CD4-positive, alpha-beta T cell treated with Interleukin-17A for 1 hour (primary cell): Measurements from ENCODE around the gene SLC39A6.
"Not testable (repeated sequence)": the region's sequence is repeated elsewhere in the genome, so short reads cannot be mapped to it uniquely, and the experiment has no call there.

Experiments used
- DNase-seq: peaks from one replicate; pipeline ENCODE4 v3.0.0-alpha.2; 2020

The SLC39A6 gene, protein sequence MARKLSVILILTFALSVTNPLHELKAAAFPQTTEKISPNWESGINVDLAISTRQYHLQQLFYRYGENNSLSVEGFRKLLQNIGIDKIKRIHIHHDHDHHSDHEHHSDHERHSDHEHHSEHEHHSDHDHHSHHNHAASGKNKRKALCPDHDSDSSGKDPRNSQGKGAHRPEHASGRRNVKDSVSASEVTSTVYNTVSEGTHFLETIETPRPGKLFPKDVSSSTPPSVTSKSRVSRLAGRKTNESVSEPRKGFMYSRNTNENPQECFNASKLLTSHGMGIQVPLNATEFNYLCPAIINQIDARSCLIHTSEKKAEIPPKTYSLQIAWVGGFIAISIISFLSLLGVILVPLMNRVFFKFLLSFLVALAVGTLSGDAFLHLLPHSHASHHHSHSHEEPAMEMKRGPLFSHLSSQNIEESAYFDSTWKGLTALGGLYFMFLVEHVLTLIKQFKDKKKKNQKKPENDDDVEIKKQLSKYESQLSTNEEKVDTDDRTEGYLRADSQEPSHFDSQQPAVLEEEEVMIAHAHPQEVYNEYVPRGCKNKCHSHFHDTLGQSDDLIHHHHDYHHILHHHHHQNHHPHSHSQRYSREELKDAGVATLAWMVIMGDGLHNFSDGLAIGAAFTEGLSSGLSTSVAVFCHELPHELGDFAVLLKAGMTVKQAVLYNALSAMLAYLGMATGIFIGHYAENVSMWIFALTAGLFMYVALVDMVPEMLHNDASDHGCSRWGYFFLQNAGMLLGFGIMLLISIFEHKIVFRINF

DNA sequence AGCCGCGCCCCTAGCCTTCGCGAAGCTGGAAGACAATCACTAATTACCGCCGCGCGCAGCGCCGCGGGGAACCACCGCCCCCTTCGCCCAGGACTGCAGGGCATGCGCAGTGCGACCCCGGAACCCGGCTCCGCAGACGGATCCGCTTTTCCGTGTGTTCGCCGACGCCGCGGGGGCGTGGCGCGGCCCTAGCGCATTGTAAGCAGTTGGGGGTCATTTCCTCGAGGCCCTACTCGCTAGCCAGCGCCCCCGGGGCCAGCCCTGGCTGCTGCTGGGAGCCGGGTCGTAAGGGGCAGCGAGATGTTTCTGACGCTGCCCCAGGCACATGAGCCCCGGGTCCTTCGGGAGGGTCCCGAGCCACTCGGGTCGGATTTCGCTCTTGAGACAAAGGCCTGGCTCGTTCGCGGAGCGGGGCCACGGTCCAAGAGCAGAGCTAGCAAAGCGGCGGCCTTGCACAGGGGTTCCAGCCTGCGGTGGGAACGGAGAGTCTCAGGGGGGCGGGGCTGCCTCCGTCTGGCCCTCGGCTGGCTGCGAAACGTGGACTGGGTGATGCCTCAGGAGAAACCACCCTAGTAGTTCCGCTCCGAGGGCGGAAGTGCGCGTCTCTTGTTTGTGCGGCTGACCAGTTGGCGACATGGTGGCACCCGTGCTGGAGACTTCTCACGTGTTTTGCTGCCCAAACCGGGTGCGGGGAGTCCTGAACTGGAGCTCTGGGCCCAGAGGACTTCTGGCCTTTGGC lies at the start of gene SLC39A6, which contains the start of gene ELP2:
SLC39A6 (minus strand) TSS at position 41 of the 739 bp plus-strand sequence. CDS start 2,333 bp downstream, outside the sequence.
ELP2 (plus strand) TSS at position 600 of the 739 bp plus-strand sequence; CDS start at position 635, 35 bp downstream.
- DNase-seq: peak; percentile 95

DNA sequence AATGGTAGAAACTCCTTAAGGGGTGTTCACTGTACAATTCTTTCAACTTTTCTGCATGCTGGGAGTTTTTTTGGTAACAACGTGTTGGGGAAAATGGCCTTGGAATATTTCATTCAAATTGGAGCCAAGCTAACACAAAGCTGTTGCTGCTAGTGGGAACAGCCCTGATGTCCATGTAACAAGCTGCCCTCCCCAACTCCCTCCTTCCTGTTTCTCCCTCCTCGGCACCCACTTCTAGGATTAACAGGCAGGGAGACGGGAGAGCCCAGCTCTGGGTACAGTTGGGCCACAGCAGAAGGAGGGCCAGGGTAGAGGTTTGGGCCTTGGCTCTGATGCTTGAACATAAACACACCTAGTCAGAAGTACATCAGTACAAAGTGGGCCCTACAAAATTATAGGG lies 48.8 kb upstream of the SLC39A6 start:
- DNase-seq: no peak

DNA sequence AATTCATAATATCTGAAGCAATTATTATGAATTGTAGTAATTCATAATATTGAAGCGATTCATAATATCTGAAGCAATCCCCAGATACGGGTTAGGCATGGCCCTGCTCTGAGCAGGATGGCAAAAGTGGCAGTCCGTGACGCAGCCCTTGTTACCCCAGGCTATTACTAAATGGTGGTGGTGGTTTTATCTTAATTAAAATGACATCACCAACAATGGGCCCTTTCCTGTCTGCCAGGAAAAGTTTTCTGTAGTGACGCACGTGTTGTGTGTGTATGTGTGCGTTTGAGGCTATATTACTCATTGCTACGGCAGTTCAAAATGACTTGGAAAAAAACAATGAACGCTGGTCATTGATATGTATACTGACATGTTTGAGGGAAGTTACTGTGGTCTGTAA lies 47.6 kb upstream of the SLC39A6 start:
- DNase-seq: no peak

DNA sequence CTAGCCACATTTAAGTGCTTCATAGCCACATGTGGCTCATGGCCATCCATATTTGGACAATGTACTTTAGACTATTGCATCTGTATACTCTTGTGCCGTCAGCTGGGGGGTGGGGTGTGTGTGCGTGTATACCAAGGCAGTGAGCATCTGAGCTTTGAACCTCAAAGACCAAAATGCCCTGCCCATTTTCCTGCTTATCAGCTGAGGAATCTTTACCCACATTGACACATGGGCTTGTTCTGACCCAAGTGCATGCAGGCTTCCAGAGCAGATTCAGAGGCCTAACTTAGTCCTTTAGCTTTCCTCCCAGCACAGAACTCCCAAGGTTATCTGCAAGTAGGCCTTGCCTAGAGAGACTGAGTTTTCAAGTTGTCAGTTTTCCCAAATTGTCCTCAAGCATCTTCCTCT lies 47.0 kb upstream of the SLC39A6 start:
- DNase-seq: no peak

DNA sequence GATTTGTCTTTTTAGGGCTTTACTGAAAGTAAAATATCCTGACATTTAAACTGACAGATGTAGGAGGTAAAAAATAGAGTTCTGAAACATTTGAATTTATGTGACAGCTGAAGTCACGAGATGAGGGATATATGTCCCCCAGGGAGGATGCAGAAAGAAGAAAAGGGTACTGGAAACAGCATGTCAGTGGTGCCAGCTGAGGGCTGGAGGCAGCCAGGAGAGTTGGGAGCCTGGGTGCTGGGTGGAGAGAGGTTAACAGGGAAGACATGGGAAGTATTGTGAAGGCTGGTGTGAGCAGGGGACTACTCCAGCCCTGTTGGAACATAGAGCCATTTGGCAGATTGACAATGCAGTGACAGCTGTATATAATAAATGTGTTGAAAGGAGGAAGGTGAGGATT lies 46.3 kb upstream of the SLC39A6 start:
- DNase-seq: no peak

DNA sequence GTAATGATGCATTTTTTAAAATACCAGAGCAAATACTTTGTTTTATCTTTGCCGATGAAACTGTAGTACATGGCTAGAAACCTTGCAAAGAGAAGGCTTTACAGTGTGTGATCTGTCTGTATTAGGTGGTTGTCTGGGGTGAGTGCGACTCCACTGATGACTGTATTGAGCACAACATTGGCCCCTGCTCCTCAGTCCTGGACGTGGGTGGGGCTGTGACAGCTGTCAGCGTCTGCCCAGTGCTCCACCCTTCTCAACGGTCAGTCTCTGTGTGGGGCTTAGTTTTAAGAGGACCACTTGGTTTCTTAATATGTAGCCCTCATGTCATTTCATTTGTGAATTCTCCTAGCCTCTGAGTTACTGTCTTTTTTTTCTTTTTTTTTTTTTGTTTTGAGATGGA lies 40.8 kb upstream of the SLC39A6 start:
- no peak for DNase-seq

DNA sequence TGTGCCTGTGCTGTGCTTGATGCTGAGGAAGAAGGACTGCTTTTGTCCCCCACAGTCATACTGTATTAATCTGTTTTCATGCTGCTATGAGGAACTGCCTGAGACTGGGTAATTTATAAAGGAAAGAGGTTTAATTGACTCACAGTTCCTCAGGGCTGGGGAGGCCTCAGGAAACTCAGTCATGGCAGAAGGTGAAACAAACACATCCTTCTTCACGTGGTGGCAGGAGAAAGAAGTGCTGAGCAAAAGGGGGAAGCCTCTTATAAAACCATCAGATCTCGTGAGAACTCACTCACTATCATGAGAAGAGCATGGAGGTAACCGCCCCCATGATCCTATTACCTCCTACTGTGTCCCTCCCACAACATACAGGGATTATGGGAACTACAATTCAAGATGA lies 39.2 kb upstream of the SLC39A6 start:
- DNase-seq: not testable (repeated sequence)

DNA sequence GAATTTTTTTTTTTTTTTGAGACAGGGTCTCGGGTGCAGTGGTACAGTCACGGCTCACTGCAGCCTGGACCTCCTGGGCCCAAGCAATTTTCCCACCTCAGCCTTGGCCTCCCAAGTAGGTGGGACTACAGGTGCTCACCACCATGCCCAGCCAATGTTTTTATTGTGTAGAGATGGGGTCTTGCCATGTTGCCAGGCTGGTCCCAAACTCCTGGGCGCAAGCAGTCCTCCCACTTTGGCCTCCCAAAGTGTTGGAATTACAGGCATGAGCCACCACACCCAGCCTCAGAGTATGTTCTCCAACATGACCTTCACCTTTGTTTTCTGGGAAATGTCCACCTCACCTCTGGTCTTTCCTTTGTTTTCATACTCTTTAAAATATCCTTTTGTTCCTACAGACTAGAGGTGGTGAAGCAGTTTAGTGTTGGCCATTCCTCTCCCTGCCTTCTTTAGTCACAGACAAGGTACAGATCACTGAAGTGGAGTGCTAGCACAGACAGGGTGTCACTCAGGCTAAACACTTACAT lies 38.6 kb upstream of the SLC39A6 start:
- DNase-seq: no peak

DNA sequence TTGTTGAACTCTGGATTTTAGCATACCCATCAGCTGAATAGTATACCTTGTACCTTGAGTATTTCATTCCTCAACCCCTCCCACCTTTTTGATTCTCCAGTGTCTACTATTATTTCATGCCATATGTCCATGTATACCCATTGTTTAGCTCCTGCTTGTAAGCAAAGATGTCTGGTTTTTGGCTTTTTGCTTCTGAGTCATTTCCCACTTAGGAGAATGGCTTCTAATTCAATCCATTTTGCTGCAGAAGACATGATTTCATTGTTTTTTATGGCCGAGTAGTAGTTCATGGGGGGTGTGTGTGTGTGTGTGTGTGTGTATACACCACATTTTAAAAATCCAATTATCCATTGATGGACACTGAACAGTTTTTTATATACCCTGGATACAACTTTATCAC lies 33.8 kb upstream of the SLC39A6 start:
- no peak for DNase-seq

DNA sequence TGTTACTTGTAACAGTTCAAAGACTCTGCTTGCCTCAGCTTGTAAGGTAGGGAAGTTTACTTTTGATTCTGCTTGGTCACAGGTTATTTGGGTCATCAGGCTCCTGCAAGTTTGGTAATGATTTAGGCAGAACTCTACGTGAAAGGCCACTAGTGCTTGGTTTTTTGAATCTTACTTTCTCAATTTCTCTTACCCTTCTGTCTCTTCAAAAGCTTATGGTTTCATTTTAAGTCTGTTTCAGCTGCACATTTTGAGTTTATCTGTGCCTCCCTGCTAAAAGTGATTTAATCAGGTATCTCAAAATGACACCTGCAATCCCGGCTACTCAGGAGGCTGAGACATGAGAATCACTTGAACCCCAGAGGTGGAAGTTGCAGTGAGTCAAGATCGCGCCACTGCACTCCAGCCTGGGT lies 31.8 kb upstream of the SLC39A6 start:
- no peak for DNase-seq

DNA sequence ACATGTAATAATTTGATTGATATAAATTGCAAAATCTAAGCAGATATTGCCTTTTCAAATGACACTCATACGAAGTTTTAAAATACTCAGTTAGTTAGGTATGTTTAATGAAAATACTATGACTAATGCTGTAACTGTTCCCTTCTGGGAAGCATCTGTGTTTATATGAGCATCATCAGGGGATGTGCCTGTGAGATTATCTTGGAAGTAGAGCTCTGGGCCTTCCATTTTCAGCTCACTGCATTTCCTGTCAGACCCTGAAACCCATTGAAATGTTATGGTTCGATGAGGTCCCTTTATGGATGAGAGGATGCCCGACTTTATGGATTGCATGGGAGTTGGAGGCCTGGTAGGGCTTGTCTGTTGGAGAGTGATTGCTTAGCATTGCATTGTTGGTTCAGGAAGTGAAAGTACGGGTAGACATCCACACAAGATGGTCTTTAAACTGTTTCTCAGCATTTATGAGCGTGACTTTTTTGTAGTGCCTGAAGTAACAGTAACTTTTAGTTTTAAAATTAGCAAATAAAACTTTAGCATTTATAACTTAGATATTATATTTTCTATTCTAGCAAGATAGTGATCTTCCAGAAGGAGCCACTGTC lies 29.2 kb upstream of the SLC39A6 start:
- DNase-seq: no peak

DNA sequence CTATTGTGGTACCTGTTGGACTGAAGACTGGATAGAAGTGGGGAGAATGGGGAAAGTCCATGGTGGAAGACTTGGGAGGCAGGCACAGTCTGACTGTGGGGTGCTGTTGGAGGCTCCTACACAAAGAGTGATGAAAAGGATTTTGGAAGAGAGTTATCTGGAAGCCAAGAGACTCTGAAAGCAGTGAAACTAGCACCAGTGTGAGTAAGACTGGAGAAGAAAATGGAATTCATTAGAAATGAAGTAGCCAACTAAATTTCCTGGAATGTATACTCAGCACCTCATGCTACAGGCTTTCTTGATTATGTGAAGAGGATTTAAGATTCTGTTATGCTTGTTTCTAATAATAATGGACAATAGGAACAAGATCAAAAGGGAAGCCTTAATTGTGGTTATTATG lies 28.3 kb upstream of the SLC39A6 start:
- no peak for DNase-seq

DNA sequence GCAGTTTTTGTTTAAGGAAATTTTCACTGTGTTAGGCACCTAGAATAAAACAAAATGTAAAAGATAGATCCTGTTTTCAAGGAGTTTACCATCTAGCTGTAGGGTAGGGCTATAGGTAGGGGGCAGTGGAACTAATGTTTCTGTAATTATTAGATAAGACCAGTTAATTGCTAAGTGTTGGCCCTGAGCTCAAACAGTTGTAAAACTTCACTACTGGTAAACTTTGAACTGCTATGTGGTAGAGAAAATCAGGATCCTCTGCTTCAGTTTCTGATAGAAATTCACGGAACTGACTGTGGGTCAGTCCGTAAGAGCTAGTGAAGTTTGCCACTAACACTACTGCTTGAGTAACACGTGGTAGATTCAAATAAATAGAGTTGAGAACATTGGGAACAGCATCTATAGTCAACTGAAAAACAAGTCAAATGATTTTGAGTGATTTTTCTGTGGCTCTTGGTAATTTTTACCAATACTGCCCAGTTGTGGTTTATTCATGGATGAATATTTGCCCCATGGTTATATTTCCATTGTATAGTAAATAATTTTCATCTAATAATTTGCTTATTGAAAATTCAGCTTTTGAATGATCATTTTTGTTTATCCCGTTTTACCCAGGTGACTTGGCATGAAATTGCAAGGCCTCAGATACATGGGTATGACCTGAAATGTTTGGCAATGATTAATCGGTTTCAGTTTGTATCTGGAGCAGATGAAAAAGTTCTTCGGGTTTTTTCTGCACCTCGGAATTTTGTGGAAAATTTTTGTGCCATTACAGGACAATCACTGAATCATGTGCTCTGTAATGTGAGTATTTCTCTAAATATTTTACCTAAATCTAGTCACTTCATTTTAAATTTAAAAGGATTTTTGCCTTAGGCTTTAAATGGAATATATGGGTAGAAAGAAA lies 27.0 kb upstream of the SLC39A6 start:
- no peak for DNase-seq

DNA sequence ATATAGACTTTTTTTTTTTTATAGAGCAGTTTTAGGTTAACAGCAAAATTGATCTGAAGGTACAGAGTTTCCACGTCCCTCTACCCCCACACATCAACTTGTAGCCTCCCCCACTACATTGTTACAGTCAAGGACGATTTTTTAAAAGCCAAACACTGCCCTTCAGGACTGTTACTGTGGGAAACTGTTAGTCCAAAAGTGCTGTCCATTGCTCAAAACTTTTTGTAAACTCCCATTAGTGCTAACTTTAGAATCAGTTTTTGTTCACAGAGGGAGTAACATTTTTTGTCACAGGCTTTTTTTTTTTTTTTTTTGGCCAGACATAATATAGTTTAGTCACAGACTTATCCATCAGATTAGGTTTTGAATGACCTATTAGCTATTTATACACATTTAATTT lies 24.6 kb upstream of the SLC39A6 start:
- DNase-seq: no peak

DNA sequence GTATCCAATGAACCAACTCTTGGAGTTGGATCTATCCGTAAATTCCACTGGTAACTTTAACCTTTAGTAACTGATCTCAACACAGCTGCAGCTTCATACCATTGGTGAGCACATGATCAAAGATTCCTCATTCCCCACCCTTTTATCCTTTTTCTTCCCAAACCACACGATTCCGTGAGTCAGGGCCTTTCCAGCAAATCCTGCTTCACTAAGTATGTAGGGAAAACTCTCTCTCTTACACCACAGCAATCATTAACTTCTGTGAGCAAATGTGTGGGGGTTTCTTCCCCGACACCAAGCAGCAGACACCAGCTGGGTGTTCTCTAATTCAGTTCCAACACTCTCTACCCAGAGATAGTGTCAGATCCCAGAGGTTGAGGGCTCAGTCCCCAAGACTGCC lies 24.1 kb upstream of the SLC39A6 start:
- DNase-seq: no peak

DNA sequence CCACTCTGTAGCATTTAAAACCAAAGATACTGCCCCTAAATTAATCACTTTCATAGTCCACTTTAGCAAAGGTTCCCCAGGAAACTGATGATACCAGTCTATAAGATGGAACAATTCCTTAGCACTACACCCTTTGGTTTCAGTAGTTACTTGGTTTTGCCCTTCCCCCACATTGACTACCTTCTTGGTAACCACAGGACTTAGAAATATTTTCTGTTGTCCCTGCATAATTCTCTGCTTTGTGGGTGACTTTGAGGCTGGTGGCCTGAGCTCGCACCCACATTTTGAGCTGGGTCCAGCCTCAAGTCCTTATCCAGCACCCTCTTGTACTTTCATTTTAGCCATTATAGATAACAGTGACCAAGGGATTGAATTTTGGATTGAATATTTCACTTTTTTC lies 23.6 kb upstream of the SLC39A6 start:
- no peak for DNase-seq

DNA sequence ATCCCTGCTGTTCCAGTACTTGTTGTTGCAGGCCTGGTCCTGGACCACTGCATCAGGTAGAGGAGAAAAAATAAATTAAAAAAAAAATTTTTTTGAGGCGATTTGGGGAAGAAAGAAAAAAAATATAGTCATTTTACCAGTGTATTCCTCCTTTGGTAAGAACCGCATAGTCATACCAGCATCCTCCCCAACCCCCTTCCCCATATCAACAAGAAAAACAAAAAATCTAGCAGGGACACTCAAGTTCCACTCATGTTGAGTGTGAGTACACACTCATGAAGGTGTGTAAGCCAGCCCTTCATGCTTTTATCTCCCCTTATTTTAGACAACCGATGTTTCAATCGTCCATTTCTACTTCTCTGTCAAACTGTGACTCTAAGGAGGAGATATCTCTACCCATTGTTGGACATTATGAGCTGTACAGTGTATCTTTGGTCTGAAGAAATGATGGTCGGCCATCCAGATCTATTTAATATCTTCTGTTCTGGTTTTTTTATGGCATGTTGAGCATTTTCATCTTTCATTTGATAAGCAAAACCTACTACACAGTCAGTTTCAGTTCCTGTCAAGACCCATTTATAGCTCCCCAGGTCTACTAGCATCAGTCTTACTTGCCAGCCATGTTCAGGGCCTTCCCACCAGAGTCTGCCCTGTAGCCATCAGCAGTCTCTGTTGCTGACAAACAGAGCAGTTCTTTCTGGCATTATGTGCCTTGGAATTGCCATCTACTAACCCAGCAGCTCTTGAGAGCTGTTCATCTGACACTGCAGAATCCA lies 20.6 kb upstream of the SLC39A6 start:
- DNase-seq: no peak

DNA sequence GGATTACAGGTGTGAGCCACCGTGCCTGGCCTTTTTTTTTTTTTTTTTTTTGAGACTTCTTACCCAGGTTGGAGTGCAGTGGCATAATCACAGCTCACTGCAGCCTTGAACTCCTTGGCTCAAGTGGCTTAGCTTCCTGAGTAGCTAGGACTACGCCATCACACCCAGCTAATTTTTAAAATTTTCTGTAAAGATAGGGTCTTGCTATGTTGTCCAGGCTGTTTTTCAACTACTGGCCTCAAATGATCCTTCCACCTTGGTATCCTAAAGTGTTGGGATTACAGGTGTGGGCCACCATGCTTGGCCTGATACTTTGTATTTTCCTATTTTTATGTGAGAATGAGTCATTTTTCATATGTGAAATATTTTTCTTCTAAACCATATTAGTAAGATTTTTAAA lies 14.3 kb upstream of the SLC39A6 start:
- DNase-seq: no peak

DNA sequence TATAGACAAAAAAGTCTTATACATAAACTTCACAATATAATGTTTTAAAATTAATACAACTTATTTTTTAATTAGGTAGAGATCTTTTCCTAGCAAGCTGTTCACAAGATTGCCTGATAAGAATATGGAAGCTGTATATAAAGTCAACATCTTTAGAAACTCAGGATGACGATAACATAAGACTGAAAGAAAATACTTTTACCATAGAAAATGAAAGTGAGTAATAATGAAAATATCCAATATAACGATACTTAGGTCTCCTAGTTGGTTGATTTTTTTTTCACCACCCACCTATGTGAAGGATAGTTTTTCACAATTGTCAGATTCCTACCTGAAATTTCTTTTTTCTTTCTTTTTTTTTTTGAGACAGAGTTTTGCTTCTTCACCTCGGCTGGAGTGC lies 13.6 kb upstream of the SLC39A6 start:
- no peak for DNase-seq

DNA sequence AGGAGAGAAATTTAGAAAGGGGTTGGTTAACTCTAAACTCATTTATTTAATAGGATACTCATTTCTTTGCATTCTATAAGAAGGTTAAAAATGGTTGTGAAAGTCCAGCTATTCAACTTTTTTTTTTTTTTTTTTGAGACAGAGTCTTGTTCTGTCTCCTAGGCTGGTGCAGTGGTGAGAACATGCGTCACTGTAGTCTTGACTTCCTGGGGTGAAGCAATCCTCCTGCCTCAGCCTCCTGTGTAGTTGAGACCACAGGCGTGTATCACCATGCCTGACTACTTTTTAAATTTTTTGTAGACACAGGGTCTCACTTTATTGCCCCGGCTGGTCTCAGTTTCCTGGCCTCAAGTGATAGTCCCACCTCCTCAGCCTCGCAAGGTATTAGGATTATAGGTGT lies 12.4 kb upstream of the SLC39A6 start:
- DNase-seq: no peak

DNA sequence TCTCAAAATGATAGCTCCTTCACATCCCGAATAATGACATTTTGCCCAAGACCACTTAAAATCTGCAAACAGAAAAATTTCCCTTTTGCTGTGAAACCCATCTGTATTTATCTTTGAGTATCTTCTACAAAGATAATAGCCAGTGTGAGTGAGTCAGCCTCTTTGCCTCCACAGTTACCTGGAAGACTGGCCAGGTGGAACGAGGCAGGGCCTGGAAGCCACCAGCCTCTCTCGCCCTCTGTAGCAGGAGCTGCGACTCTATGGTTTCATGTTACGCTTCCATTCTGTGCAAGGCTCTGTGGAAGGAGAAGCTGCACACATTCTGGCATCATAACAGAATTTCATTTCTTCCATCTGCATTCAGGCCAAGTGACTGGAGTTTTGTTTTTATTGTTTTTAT lies 10.1 kb upstream of the SLC39A6 start:
- no peak for DNase-seq
